GM21528 (cell line): ENCODE results near the gene B3GAT2.
"Not testable (repeated sequence)": the region's sequence is repeated elsewhere in the genome, so short reads cannot be mapped to it uniquely, and the experiment has no call there.

Experiments used
- ATAC-seq: cut with Tn5 transposase; IDR thresholded peaks from one replicate; pipeline ENCODE4 v1.9.1; 2021; ENCODE audit warnings: mild to moderate bottlenecking, moderate library complexity; ENCODE audit not compliant: unreplicated experiment, low FRiP score

The B3GAT2 gene, protein sequence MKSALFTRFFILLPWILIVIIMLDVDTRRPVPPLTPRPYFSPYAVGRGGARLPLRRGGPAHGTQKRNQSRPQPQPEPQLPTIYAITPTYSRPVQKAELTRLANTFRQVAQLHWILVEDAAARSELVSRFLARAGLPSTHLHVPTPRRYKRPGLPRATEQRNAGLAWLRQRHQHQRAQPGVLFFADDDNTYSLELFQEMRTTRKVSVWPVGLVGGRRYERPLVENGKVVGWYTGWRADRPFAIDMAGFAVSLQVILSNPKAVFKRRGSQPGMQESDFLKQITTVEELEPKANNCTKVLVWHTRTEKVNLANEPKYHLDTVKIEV

DNA sequence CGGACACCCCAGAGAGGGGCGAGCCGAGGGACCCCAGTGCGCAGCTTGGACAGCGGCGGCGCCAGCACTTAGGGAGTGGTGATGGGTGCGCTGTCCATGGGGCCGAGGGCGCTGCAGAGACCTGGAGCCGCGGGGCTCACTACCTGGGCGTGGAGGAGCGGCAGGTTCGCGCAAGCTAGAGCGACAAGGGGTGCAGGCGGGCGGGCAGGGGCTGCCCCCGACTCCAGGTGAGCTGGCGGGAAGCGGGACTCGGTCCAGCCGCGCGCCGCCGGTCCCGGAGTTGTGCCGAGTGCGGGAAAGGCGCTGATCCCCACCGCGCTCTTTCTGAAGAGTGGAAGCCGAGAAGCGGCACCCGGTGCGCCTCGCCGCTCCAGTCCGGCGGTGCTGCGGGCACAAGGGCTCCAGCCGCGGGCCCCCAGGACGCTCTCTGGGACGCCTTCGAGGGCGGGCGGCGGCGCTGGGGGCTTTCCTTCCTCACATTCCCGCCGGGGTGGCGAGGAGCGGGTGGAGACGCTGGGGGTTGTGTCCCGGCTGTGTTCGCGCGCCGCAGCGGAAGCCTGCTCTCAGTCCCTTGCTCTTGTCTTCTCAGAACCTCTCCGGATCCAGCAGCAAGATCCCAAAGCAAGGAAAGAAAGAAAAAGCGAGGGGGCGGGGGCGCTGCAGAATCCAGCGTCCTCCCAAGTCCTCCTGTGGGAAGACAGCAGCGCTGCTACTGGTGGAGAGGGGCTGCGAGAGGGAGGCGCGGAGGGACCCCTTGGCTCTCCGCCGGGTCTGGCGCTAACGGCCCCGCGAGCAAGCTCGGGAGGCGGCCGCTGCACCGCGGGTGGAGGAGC is at the start of gene B3GAT2:
B3GAT2 (minus strand) TSS at position 610 of the 833 bp plus-strand sequence. CDS start 631 bp downstream, outside the sequence.
- peak; percentile 24 for ATAC-seq

DNA sequence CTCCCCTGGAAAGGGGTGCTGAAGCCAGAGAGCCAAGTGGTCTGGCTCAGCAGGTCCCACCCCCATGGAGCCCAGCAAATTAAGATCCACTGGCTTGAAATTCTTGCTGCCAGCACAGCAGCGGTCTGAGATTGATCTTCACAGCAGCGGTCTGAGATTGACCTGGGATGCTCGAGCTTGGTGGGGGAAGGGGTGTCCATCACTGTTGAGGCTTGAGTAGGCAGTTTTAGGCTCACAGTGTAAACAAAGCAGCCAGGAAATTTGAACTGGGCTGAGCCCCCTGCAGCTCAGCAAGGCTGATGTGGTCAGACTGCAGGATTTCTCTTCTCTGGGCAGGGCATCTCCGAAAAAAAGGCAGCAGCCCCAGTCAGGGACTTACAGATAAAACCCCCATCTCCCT is 41.3 kb upstream of the B3GAT2 start:
- no peak for ATAC-seq

DNA sequence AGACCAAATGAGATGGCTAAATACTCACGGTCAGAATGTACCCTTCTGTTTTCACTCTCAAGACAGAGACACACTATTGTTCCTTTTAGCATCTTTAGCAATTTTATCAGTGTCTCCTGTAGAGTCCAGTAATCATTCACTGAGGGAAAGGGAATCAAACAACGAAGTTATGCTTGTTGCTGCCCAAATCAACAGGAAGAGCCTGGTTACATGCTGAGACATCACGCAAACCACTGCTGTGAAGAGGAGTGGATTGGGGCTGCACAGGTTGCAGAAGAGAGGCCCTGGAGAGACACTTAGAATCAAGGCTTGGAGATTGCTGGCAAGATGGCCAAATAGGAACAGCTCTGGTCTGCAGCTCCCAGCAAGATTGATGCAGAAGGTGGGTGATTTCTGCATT is 40.5 kb upstream of the B3GAT2 start:
- ATAC-seq = no peak

DNA sequence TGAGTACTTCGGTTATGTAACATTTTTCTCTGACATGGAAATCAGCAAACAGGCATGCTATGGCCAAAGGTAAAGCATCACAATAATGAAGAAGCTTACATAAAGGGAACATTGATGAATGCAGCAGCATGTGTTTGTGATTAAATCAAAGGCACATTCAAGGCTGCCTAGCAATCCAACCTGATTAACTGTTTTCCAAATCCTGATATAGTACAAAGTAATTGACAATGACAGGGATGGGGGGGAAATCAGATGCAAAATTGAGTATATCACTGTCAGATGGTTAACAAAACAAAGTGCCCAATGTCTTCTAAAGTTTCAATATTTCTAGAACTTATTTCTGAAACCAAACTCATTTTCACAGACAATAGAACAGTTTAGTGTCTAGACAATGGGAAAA is 39.2 kb upstream of the B3GAT2 start:
- no peak for ATAC-seq

DNA sequence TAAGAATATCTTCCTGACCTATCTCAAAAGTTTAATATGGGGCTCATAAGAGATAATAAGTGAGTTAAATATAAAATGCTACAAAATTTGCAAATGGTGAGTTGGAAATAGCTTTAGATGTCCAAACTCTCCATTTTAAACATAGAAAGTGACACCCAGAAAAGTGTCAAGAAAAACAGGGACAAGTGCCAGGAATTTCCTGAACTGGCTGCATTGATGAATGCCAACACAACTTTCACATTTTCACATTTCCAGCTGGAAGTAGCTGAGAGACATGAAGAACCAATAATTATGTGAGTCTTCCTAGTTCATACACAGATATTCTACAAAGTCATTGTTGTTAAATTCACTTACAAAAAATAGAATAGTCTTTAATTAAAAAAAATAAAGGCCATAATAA is 38.6 kb upstream of the B3GAT2 start:
- no peak for ATAC-seq

DNA sequence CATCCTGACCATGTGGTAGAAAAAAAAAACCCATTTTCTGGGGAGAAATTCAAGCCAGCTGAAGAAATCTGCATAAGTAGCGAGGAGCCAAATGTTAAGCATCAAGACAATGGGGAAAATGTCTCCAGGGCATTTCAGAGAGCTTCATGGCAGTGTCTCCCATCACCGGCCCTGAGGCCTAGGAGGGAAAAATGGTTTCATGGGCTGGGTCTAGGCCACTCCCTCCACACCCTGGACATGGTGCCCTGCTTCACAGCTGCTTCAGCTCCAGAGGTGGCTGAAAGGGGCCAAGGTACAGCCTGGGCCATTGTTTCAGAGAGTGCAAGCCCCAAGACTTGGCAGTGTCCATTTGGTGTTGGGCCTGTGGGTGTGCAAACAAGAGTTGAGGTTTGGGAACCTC is 34.4 kb upstream of the B3GAT2 start:
- ATAC-seq = no peak

DNA sequence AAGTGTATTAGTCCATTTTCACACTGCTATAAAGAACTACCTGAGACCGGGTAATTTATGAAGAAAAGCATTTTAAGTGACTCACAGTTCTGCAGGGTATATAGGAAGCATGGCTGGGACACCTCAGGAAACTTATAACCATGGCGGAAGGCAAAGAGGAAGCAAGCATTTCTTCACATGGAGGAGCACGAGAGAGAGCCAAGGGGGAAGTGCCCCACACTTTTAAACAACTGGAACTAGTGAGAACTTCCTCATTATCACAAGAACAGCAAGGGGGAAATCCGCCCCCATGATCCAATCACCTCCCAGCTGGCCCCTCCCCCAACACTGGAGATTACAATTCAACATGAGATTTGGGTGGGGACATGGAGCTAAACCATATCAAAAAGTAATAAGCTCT is 28.3 kb upstream of the B3GAT2 start:
- ATAC-seq = no peak

DNA sequence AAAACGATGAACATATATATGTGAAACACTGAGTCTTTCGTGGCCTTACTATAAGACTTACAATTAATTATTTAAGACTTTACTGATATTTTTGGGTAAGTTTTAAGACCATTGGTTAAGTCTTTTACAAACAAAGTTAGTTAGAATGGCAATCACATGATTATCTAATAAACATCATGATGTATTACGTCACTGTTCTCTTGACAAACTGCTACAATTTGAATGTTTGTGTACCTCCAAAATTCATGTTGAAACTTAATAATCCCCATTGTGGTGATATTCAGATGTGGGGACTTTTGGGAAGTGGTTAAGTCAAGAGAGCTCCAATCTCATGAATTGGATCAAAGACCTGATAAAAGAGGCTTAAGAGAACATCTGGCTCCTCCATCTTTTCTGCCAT is 25.9 kb upstream of the B3GAT2 start:
- no peak for ATAC-seq

DNA sequence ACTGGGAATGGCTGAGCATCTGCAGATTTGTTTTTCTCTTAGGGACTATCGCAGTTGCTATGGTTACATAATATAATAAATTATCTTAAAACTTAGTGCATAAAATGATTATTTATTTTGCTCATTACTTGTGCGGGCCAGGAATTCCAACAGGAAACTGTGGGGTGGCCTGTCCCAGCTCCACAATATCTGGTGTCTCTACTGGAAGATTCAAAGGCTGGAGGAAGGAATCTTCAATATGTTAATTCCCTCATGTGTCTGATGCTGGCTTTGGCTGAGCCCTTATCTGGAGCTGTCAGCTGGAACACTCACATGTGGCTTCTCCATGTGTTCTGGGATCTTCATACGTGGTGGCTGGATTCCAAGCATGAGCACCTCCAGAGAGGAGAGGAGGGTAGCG is 23.9 kb upstream of the B3GAT2 start:
- ATAC-seq = no peak

DNA sequence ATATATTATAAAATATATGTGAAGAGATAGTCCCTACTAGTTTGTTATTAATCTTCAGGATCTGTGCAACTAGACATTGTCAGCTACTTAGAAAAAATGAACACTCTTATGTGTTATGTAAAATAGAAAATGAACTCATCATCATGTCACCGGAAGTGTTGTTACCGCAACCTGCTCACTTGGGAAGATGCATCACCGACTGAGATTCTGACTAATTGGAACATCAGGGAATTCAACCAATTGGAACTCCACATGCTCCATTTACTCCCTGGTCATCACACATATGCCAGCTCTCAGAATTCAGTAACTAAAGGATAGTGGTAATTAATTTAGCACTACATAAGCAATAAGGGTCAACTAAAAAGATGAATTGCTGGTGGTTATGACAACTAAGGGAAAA is 16.7 kb upstream of the B3GAT2 start:
- ATAC-seq = no peak

DNA sequence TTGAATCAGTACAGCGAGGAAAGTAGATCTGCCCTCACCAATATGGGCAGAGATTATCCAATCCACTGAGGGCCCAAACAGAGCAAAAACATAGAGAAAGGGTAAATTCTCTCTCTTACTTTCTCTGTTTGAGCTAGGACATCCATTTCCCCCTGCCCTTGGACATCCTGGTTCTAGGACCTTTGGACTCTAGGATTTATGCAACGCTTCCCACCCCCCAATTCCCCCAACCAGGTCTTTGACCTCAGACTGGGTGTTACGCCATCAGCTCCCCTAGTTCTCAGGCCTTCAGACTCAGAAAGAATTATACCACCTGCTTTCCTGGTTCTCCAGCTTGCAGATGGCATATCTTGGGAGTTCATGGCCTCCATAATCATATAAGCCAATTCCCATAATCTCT is 10.2 kb upstream of the B3GAT2 start:
- no peak for ATAC-seq

DNA sequence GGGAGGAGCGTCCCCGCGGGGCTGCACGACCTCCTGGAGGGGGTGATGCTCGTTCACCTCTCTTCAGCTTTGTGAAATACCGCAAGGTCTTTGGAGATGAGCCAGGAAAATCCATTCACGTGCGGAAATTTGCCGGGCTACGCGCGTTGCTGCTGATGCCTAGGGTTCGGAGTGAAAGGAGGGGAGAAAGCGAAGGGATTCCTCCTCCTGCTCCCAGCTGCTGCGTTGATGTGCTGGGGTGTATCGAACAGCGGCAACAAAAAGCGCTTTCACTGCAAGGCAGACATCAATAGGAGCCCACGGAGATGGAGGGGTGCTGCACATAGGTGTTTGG is 391 bp upstream of the B3GAT2 start:
- no peak for ATAC-seq

DNA sequence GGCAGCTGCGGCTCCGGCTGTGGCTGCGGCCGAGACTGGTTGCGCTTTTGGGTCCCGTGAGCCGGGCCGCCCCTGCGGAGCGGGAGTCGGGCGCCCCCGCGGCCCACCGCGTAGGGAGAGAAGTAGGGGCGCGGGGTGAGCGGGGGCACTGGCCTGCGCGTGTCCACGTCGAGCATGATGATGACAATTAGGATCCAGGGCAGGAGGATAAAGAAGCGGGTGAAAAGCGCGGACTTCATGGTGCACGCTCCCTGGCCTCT is 739 bp downstream of the B3GAT2 start:
- peak; percentile 26 for ATAC-seq

DNA sequence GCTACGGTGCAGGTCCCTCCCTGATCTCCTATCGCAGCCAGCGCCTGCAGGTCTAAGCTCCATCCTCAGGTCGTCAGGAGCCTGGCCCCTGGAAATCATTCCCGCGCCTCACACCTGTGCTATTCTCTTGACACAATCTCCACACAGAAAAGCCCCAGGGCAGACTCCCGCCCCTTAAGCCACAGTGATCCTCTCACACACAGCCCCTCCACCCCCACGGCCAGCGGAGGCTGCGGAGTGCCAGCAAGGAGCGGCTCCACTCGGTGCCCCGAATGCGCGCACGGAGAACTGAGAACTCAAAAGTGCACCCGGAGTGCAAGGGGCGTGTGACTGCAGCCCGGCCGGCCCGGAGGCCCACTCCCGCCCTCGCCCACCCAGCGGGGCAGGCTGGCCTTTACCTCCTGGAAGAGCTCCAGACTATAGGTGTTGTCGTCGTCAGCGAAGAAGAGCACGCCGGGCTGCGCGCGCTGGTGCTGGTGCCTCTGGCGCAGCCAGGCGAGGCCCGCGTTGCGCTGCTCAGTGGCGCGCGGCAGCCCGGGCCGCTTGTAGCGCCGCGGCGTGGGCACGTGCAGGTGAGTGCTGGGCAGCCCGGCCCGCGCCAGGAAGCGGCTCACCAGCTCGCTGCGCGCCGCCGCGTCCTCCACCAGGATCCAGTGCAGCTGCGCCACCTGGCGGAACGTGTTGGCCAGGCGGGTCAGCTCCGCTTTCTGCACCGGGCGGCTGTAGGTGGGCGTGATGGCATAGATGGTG is 1.2 kb downstream of the B3GAT2 start:
- peak; percentile 96 for ATAC-seq

DNA sequence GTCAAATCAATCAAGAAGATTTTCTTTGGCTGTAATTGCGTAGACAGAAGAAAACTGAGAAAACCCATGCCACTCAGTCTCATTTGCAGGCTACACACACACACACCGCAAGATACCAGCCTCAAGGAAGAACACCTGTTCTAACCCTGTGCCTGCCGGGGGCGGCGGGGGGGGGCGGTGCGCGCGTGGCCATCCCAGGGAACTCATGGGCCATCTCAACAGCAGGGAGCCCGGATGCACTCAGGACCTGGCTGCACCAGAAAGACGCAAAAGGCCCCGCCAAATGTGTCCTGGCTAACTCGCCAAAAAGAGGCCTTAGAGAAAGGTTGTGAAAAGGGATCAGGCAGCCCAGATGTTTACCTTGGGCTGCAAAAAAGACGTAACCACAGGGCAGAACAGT is 2.1 kb downstream of the B3GAT2 start:
- ATAC-seq = no peak

DNA sequence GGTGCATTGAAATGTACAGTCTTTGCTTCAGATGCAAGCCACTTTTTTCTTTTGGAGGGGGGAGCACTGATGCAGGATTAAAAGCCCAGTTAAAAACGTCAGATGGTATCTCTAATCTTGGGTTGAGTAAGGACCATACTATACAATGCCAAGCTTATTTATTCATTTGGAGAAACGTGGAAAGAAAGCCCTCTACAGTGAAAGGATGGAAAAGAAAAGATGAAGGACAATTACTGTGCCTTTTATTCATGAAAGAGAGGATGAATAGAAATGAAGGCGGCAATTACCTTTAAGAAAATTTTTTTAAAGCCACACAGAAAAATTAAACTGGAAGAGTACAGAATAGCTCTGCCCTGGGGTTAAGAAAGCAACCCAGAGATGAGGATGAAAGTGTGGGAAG is 2.7 kb downstream of the B3GAT2 start:
- no peak for ATAC-seq

DNA sequence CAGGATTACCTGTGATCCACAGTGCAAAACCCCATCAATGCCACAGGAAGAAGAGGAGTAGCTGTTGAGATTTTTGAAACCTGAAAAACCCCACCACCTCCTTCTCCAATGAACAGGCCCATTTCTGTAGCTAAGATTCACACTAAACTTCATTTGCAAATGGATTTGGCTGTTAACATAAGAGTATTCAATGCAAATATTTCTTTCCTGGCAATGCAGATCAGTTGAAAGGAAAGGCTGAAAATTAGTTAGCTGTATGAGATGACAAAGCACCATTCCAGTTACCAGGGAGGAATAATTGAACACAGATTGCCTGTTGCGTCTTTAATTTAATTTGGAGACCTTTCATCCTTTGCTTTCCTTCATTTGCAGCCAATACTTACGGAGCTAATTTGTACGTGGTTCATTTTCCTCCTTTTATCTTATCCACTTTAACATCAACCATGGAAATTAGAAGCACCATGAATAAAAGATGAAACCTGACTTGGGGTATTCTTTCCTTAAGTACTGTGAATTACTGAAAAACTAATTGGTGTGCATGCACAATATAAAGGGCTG is 4.2 kb downstream of the B3GAT2 start:
- no peak for ATAC-seq

DNA sequence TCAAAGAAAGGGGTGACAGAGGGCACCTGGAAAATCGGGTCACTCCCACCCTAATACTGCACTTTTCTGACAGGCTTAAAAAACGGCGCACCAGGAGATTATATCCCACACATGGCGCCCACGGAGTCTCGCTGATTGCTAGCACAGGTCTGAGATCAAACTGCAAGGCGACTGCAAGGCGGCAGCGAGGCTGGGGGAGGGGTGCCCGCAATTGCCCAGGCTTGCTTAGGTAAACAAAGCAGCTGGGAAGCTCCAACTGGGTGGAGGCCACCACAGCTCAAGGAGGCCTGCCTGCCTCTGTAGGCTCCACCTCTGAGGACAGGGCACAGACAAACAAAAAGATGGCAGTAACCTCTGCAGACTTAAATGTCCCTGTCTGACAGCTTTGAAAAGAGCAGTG is 12.5 kb downstream of the B3GAT2 start:
- ATAC-seq = not testable (repeated sequence)

DNA sequence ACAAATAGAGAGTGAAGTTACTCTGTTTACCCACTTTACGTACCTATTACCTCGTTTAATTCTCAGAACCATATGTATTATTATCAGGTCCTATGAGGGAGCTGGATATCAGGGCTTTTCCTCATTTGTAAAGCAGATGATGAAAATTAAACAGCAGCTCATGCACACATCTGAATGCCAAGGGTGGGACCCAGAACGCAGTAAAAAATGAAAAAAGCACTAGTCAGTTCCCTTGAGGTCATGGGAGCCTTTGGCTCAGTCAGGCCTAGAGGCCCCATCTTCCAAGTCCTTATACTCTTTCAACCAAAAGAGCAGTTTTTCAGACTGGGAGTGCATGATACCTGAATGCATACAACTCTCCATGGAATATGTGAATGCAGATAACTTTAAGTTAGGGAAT is 23.0 kb downstream of the B3GAT2 start:
- ATAC-seq = no peak

DNA sequence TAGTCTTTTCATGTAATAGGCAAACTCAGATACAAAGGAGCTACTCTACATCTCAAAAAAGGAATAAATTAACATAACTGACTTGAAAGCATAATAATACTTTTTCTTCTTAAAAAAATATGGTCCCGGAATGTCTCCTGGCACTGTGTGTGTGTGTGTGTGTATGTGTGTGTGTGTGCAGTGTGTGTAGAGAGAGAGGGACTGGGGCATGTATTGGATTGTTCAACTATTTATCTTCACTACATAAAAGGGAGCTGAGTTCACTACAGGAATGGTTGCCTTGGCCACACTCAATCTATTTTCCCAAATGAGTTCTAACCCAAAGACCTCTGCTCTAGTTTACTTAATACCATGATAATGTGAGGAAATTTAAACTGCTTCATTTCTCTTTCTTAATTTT is 51.1 kb downstream of the B3GAT2 start:
- ATAC-seq = no peak

DNA sequence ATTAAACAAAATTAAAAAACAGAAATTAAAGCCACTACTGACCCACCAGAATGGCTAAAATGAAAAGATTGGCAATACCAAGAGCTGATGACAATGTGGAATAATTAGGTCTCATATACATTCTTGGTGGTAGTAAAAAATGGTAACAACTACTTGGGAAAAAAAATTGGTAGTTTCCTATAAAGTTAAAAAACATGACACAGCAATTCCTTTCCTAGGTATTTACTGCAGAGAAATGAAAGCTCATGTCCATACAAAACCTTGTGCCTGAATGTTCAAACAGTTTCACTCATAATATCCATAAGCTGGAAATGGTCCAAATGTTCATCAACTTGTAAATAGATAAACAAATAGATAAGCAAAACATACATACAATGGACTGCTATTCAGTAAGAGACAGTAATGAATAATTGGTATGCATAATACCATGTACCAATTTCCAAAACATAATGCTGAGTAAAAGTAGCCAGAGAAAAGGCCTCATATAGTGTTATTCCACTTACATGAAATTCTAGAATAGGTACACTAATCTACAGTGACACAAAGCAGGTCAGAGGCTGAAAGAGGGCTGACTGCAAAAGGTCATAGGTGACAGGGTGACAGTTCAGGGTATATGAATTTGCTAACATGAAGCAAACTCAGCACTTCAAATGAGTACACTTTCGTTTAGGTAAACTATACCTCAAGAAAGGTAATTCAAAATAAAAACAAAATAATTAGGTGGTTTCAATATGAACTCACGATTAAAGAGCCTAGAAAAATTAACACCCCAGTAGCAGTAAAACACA is 53.0 kb downstream of the B3GAT2 start:
- ATAC-seq = no peak
